Body of pancreas (tissue), 4 donors: ENCODE results near the gene SLC66A1.

Experiments used
- CTCF ChIP-seq, 7 experiments: fragments of 450-650 bp in 4 of 7; fragments of 200-600 bp in 3 of 7; sonication (generic) in 3 of 7; IDR thresholded peaks; one replicate each; pipeline ENCODE4 v1.5.1; 2016 to 2019; ENCODE audit warnings: antibody characterized with exemption in 7 of 7
- POLR2A ChIP-seq, 3 donors: fragments of 450-650 bp; IDR thresholded peaks; one replicate each; pipeline ENCODE4 v1.6.1; 2016; ENCODE audit warnings: antibody characterized with exemption in 3 of 3, mild to moderate bottlenecking in 2 of 3

- no peak for TF ChIP-seq CTCF (IDR thresholded peaks at IDR 0.05)
- TF ChIP-seq POLR2A (IDR thresholded peaks at IDR 0.05): no peak
Measured at GRCh38 chr1:19306941-19307340, 5.2 kb upstream of the SLC66A1 start.
